GM18517 (cell line): ENCODE results near the gene CPEB1.
"Not testable (repeated sequence)": the region's sequence is repeated elsewhere in the genome, so short reads cannot be mapped to it uniquely, and the experiment has no call there.

ENCODE experiments used
- ATAC-seq: cut with Tn5 transposase; IDR thresholded peaks from one replicate; pipeline ENCODE4 v1.9.1; 2021; ENCODE audit warnings: mild to moderate bottlenecking, moderate library complexity; ENCODE audit not compliant: unreplicated experiment

The CPEB1 gene

GRCh38 chr15:82649226-82649999 is 2.2 kb upstream of the CPEB1 start:
- no peak for ATAC-seq

GRCh38 chr15:82648257-82649103 is 1.3 kb upstream of the CPEB1 start:
- ATAC-seq = no peak

- no peak for ATAC-seq
Observed at GRCh38 chr15:82647835-82648256, 683 bp upstream of the CPEB1 start.

- ATAC-seq = no peak
Observed at GRCh38 chr15:82646250-82647044, 716 bp downstream of the CPEB1 start.

- not testable (repeated sequence) for ATAC-seq
Observed at GRCh38 chr15:82644967-82645852, 2.0 kb downstream of the CPEB1 start.

GRCh38 chr15:82643992-82644391 is 3.2 kb downstream of the CPEB1 start:
- ATAC-seq = no peak

GRCh38 chr15:82642656-82643055 is 4.5 kb downstream of the CPEB1 start:
- no peak for ATAC-seq

- ATAC-seq = no peak
Observed at GRCh38 chr15:82641129-82641798, 5.9 kb downstream of the CPEB1 start.

GRCh38 chr15:82640672-82641071 is 6.5 kb downstream of the CPEB1 start:
- no peak for ATAC-seq

GRCh38 chr15:82635798-82636197 is 11.4 kb downstream of the CPEB1 start:
- no peak for ATAC-seq

- ATAC-seq = no peak
Observed at GRCh38 chr15:82630033-82630432, 17.1 kb downstream of the CPEB1 start.

GRCh38 chr15:82625136-82625535 is 22.0 kb downstream of the CPEB1 start:
- ATAC-seq = no peak

- no peak for ATAC-seq
Observed at GRCh38 chr15:82624438-82624837, 22.7 kb downstream of the CPEB1 start.

GRCh38 chr15:82624008-82624407 is 23.2 kb downstream of the CPEB1 start:
- no peak for ATAC-seq

- no peak for ATAC-seq
Observed at GRCh38 chr15:82621970-82622369, 25.2 kb downstream of the CPEB1 start.

GRCh38 chr15:82613747-82614146 is 33.4 kb downstream of the CPEB1 start:
- ATAC-seq = no peak

- ATAC-seq = no peak
Observed at GRCh38 chr15:82611348-82611747, 35.8 kb downstream of the CPEB1 start.

GRCh38 chr15:82602195-82602594 is 45.0 kb downstream of the CPEB1 start:
- ATAC-seq = no peak

- no peak for ATAC-seq
Observed at GRCh38 chr15:82599862-82600261, 47.3 kb downstream of the CPEB1 start.

GRCh38 chr15:82597815-82598214 is 49.3 kb downstream of the CPEB1 start:
- ATAC-seq = no peak
